HEK293T (cell line): Measurements from ENCODE around the gene CSHL1.

Experiments used
- CTCF ChIA-PET: fragments of 350-600 bp; formaldehyde crosslinking; extraction: SDS; loops from one replicate; lab custom pipeline; 2021; ENCODE audit warnings: antibody characterized with exemption, inconsistent platforms; lab: Yijun Ruan, JAX
- POLR2A ChIA-PET: fragments of 350-600 bp; formaldehyde crosslinking; extraction: SDS; loops from one replicate; lab custom pipeline; 2020; ENCODE audit warnings: antibody characterized with exemption, inconsistent platforms; lab: Yijun Ruan, JAX
- DNase-seq: peaks from one replicate; pipeline ENCODE4 v3.0.0; 2012; ENCODE audit warnings: mixed read lengths; ENCODE audit errors: extremely low spot score
- ARNT ChIP-seq: fragments of 450-650 bp; IDR thresholded peaks from 2 replicates; pipeline ENCODE4 v1.6.1; 2017; ENCODE audit warnings: mild to moderate bottlenecking
- BHLHE40 ChIP-seq: fragments of 450-650 bp; IDR thresholded peaks from 2 replicates; pipeline ENCODE4 v1.6.1; 2016; ENCODE audit warnings: mild to moderate bottlenecking, moderate library complexity, borderline replicate concordance
- CTBP1 ChIP-seq: fragments of 450-650 bp; IDR thresholded peaks from 2 replicates; pipeline ENCODE4 v1.6.1; 2016; ENCODE audit warnings: borderline replicate concordance
- ELF4 ChIP-seq: fragments of 450-650 bp; IDR thresholded peaks from 2 replicates; pipeline ENCODE4 v1.6.1; 2017; ENCODE audit warnings: antibody characterized with exemption
- FOXA1 ChIP-seq: fragments of 450-650 bp; IDR thresholded peaks from 2 replicates; pipeline ENCODE4 v1.6.1; 2016; ENCODE audit warnings: mild to moderate bottlenecking
- FOXK2 ChIP-seq: fragments of 450-650 bp; IDR thresholded peaks from 2 replicates; pipeline ENCODE4 v1.6.1; 2016; ENCODE audit warnings: mild to moderate bottlenecking
- FOXM1 ChIP-seq: fragments of 450-650 bp; IDR thresholded peaks from 2 replicates; pipeline ENCODE4 v1.6.1; 2017; ENCODE audit warnings: mild to moderate bottlenecking, borderline replicate concordance
- HDGF ChIP-seq: fragments of 450-650 bp; IDR thresholded peaks from 2 replicates; pipeline ENCODE4 v1.6.1; 2017; ENCODE audit warnings: antibody characterized with exemption, borderline replicate concordance
- L3MBTL2 ChIP-seq: fragments of 450-650 bp; conservative IDR thresholded peaks from 2 replicates; pipeline ENCODE4 v1.6.1; 2016; ENCODE audit warnings: mild to moderate bottlenecking
- LEF1 ChIP-seq: fragments of 450-650 bp; IDR thresholded peaks from 2 replicates; pipeline ENCODE4 v1.6.1; 2017; ENCODE audit warnings: mild to moderate bottlenecking, borderline replicate concordance
- NFRKB ChIP-seq: fragments of 450-650 bp; IDR thresholded peaks from 2 replicates; pipeline ENCODE4 v1.6.1; 2016; ENCODE audit warnings: mild to moderate bottlenecking, moderate library complexity
- SP1 ChIP-seq: fragments of 450-650 bp; IDR thresholded peaks from 2 replicates; pipeline ENCODE4 v1.6.1; 2017
- SUZ12 ChIP-seq: fragments of 450-650 bp; IDR thresholded peaks from 2 replicates; pipeline ENCODE4 v1.6.1; 2016; ENCODE audit warnings: mild to moderate bottlenecking
- TARDBP ChIP-seq: fragments of 450-650 bp; IDR thresholded peaks from 2 replicates; pipeline ENCODE4 v1.6.1; 2016
- ZNF384 ChIP-seq: fragments of 450-650 bp; IDR thresholded peaks from 2 replicates; pipeline ENCODE4 v1.6.1; 2016
- TF ChIP-seq, protein P1 (sequence below): fragments of 450-650 bp; IDR thresholded peaks from 2 replicates; pipeline ENCODE4 v1.6.1; 2016

Gene CSHL1

DNA sequence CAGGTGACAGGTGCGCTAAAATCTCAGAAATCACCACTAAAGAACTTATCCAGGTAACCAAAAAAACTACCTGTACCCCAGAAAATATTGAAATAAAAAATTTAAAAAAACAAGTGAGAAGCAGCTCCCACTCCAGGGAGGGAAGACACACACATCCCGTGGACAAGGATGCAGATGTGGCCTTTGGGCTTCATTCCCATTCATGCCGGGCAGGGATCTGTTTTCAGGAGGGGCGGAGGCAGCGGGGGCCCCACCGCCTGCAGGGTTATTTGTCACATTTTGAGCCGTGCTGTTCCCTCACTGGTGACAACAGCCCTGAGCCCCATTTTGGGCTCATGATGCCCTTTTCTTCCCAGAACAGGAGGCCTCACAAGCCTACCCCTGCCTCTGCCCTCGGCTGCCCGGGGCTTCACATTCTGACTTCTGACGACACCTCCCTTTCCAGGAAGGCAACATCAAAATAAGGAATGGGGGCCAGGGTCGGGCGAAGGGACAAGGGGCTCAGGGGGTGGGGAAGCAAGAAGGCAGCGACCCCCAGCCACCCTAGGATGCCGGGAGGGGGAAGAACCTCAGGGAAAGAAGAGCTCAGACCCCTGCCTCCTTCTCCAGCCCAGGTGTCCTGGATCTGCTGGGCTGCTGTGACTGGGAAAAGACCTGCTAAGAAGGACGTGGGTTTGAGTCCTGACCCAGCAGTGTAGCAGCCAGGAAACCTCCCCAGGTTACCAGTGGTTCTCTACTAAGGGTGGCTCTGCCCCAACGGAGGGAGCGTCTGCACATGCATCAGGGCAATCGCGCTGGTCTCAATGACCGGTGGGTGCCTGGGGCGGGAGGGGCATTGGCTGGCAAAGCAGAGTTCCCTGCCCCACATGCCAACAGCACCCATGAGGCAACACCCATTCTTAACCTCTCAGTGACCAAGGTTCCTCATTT, 23.4 kb upstream of the CSHL1 start:
- TF ChIP-seq FOXM1, result no peak
- no peak for TF ChIP-seq LEF1
- TF ChIP-seq NFRKB, result no peak
- TF ChIP-seq FOXA1, result no peak
- no peak for TF ChIP-seq FOXK2
- no peak for TF ChIP-seq TARDBP
- TF ChIP-seq HDGF, result no peak
- TF ChIP-seq SUZ12, result no peak
- TF ChIP-seq L3MBTL2, result no peak
- TF ChIP-seq ZNF384, result no peak
- TF ChIP-seq CTBP1, result no peak
- no peak for TF ChIP-seq BHLHE40
- DNase-seq, result no peak
- POLR2A ChIA-PET, result no interaction called here
- CTCF ChIA-PET, result interaction anchor here (1.1 kb wide), 1 partner anchor 12 kb away, joined by 4 read pairs; no protein-coding TSS in a partner anchor

DNA sequence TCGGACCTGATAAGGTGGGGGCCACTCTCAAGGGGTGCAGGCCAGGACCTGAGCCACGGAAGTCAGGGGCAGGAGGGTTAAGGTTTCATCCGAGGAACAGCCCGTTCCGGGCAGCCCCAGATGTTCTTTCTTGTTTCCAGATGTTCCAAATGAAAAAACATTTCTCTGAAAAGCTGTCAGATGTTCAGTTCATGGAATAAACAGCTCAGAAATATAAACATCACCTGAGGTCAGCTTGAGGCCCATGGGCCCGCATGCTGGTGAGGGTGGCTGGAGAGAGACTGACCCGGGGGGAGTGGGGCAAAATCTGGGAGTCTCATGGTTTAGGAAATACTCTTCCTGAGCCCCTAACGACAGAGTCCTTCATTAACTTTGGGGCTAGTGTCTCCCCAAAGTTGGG, 22.5 kb upstream of the CSHL1 start:
- POLR2A ChIA-PET, result no interaction called here
- CTCF ChIA-PET, result interaction anchor here (1.1 kb wide), 1 partner anchor 13 kb away, joined by 4 read pairs; no protein-coding TSS in a partner anchor
- DNase-seq, result no peak
- TF ChIP-seq FOXK2 (no peak), ELF4 (no peak), ARNT (no peak), SP1 (no peak), ZNF384 (no peak), CTBP1 (no peak), TARDBP (no peak), LEF1 (no peak), SUZ12 (no peak), FOXM1 (no peak), NFRKB (no peak), BHLHE40 (no peak), FOXA1 (no peak), L3MBTL2 (no peak), HDGF (no peak)
- TF ChIP-seq, protein P1, sequence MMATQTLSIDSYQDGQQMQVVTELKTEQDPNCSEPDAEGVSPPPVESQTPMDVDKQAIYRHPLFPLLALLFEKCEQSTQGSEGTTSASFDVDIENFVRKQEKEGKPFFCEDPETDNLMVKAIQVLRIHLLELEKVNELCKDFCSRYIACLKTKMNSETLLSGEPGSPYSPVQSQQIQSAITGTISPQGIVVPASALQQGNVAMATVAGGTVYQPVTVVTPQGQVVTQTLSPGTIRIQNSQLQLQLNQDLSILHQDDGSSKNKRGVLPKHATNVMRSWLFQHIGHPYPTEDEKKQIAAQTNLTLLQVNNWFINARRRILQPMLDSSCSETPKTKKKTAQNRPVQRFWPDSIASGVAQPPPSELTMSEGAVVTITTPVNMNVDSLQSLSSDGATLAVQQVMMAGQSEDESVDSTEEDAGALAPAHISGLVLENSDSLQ, result no peak

DNA sequence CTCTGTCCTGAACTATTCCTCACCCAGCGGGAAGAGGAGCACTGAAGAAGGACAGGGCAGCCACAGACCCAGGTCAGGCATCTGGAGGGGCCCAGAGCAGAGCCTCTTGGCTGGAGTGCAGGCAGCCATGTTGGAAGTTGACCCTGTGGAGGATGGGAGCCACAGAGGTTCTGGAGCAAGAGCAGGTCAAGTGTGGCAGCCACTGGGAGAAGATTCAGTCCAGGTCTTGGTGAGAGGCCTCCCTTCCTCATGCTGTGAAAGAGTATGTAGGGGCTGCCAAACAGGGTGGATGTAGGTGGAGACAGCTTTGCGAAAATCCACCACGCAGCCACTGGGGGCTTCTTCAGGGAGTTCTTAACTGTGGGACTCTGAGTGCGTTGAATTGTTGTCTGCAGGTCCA, 21.7 kb upstream of the CSHL1 start:
- TF ChIP-seq LEF1, result no peak
- no peak for TF ChIP-seq ARNT
- no peak for TF ChIP-seq L3MBTL2
- TF ChIP-seq NFRKB, result no peak
- TF ChIP-seq ELF4, result no peak
- TF ChIP-seq, protein P1, result no peak
- TF ChIP-seq FOXK2, result no peak
- TF ChIP-seq SUZ12, result no peak
- ChIA-PET POLR2A (no interaction called here), CTCF (no interaction called here)
- DNase-seq, result no peak

DNA sequence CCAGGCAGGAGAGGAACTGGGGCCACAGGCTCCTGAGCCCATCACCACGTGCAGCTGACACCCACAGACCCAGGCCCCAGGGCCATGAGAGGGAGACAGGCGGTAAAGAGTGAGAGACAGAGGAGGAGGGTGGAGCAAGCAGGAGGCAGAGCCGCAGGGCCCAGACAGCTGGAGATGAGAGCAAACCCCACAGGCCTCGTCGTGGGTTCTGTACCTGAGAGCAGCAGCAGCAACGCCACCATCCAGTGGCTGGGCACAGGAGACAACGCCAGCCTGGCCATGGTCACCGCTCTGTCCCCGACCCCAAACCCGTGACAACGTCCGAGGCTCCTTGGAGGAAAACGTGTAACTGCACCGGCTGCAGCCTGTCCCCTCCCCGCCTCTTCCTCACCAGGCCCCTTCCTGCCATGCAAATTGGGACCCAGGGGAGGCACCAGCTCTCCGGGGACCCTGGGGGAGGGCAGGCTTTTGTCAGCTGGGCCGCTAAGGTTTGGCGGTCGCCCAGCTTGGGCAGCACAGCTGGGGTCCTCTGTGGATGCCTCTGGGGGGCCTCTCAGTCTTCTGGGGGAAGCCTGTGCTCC, 21.0 kb upstream of the CSHL1 start, which contains the start of gene CD79B:
Gene CD79B, minus strand, starts transcription at position 351 of the 581 bp plus-strand sequence. Its CDS starts 70 bp downstream, at position 281.
- POLR2A ChIA-PET, result no interaction called here
- TF ChIP-seq, protein P1, result no peak
- TF ChIP-seq ARNT (no peak), CTBP1 (no peak), FOXA1 (no peak), SP1 (no peak)
- no peak for DNase-seq
- CTCF ChIA-PET, result no interaction called here

DNA sequence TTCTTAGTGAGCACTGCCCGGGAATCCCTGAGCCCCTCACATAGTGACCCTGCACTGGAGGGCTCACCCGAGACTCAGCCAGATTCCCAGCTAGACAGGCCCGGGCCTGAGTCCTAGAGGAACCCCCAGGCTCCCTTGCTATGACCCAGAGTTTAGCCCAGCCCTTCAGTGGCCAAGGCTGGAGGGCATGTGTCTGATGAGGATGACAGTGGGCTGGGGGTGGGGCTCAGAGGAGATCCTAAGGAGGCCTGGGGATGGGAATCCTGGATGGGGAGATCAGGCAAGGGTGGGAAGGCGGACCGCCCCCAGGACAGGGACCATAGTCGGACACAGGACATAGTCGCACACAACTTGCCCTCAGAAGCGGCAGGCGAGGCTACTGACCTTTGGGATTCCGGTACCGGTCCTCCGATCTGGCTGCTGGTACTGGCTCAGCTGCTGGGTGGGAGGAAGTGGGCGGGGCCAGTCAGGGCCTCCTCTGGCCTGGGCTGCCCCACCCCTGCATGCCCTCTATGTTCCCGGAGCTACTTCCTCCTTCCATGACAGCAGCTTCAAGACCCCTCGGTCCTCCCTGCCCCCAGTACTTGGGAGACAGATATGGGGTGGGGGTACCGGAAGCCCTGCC, 20.0 kb upstream of the CSHL1 start:
- no peak for TF ChIP-seq SP1
- TF ChIP-seq L3MBTL2, result no peak
- no peak for TF ChIP-seq BHLHE40
- TF ChIP-seq CTBP1, result no peak
- CTCF ChIA-PET, result no interaction called here
- DNase-seq, result no peak
- POLR2A ChIA-PET, result no interaction called here
